K562 (cell line): Measurements from ENCODE around the gene CALHM3.

Source experiments
- CBX3 ChIP-seq, 2 experiments: IDR thresholded peaks; 1 replicate in 1 of 2; 2 replicates in 1 of 2; pipeline ENCODE4 v1.6.1; 2012; ENCODE audit warnings: inconsistent platforms in 2 of 2, low read length in 2 of 2, borderline replicate concordance in 1 of 2, control low read depth in 1 of 2
- CGGBP1 ChIP-seq: fragments of 250-450 bp; sonication (Bioruptor Pico); IDR thresholded peaks from 2 replicates; pipeline ENCODE4 v1.9.0; 2021; ENCODE audit warnings: mild to moderate bottlenecking
- CTCF ChIP-seq, 3 experiments: IDR thresholded peaks in 2 of 3; conservative IDR thresholded peaks in 1 of 3; 2 replicates each; pipeline ENCODE4 v1.5.1; 2011 to 2012; ENCODE audit warnings: low read length in 3 of 3, mild to moderate bottlenecking in 3 of 3, control low read depth in 2 of 3, improper control_type of control experiment in 1 of 3, inconsistent platforms in 1 of 3, low read depth in 1 of 3, mixed read lengths in 1 of 3, moderate library complexity in 1 of 3; ENCODE audit not compliant: insufficient read depth in 2 of 3
- FOXP1 ChIP-seq: sonication (generic); formaldehyde crosslinking; IDR thresholded peaks from 2 replicates; pipeline ENCODE4 v1.8.0; 2022; ENCODE audit warnings: mild to moderate bottlenecking, missing genetic modification reagents
- KDM5B ChIP-seq: fragments of 200-600 bp; sonication (generic); IDR thresholded peaks from 2 replicates; pipeline ENCODE4 v1.6.1; 2012; ENCODE audit warnings: low read depth, mild to moderate bottlenecking, moderate library complexity, low read length, control low read depth, inconsistent platforms; ENCODE audit not compliant: insufficient replicate concordance
- MAFF ChIP-seq: IDR thresholded peaks from 2 replicates; pipeline ENCODE4 v1.6.1; 2012; ENCODE audit warnings: low read length, improper control_type of control experiment
- MEIS2 ChIP-seq: fragments of 450-650 bp; IDR thresholded peaks from 2 replicates; pipeline ENCODE4 v1.6.1; 2014; ENCODE audit warnings: mild to moderate bottlenecking; ENCODE audit not compliant: partially characterized antibody
- MXI1 ChIP-seq: IDR thresholded peaks from 2 replicates; pipeline ENCODE4 v1.6.1; 2011; ENCODE audit warnings: low read depth, mild to moderate bottlenecking, improper control_type of control experiment, low read length
- NR2C2 ChIP-seq, 2 experiments: fragments of 200-800 bp in 1 of 2; sonication (Bioruptor generic) in 1 of 2; sonication (generic) in 1 of 2; formaldehyde crosslinking in 1 of 2; IDR thresholded peaks; 2 replicates each; pipeline versions ENCODE4 v1.6.1 to v1.8.0; 2016 to 2022; ENCODE audit warnings: mild to moderate bottlenecking in 1 of 2, missing compliant biosample characterization in 1 of 2, missing genetic modification characterization in 1 of 2, missing genetic modification reagents in 1 of 2
- POLR2AphosphoS5 ChIP-seq: IDR thresholded peaks from 2 replicates; pipeline ENCODE4 v1.6.1; 2011; ENCODE audit warnings: mild to moderate bottlenecking, low read depth, low read length, moderate library complexity; ENCODE audit not compliant: control insufficient read depth, insufficient read depth
- ZFP36 ChIP-seq: fragments of 150-350 bp; IDR thresholded peaks from 2 replicates; pipeline ENCODE4 v1.6.1; 2018; ENCODE audit warnings: low read length, low read depth; ENCODE audit not compliant: partially characterized antibody
- ZNF24 ChIP-seq: fragments of 450-650 bp; IDR thresholded peaks from 2 replicates; pipeline ENCODE4 v1.6.1; 2016

DNA sequence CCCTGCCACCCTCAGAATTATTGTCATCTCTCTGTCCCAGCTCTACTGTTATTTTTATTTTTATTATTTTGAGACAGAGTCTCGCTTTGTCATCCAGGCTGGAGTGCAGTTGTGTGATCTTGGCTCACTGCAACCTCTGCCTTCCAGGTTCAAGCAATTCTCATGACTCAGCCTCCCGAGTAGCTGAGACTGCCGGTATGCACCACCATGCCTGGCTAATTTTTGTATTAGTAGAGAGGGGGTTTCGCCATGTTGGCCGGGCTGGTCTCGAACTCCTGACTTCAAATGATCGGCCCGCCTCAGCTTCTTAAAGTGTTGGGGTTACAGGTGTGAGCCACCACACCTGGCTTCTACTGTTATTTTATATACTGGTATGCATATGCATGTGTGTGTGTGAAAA is 37.8 kb downstream of the CALHM3 start:
- TF ChIP-seq KDM5B, result no peak
- TF ChIP-seq POLR2AphosphoS5, result no peak
- TF ChIP-seq MEIS2, result no peak
- TF ChIP-seq NR2C2 (CRISPR knock-in tag; IDR thresholded peaks at IDR 0.05), result no peak
- no peak for TF ChIP-seq NR2C2 (tag; IDR thresholded peaks at IDR 0.05)
- TF ChIP-seq CGGBP1 (CRISPR knock-in tag), result no peak
- no peak for TF ChIP-seq MXI1
- no peak for TF ChIP-seq FOXP1
- no peak for TF ChIP-seq CTCF (IDR thresholded peaks at IDR 0.05 in 2 of 3, conservative IDR thresholded peaks at IDR 0.05 in 1 of 3; ENCODE audit: insufficient read depth in 2 of 3, low read depth in 1 of 3, low read length in 3 of 3)
- TF ChIP-seq MAFF, result no peak
- TF ChIP-seq ZFP36, result no peak
- no peak for TF ChIP-seq CBX3 (IDR thresholded peaks at IDR 0.05; ENCODE audit: borderline replicate concordance in 1 of 2, low read length in 2 of 2)
- no peak for TF ChIP-seq ZNF24
